ENCODE results near the gene GABPB2.
A peak's percentile ranks its signal among the peaks of the same experiment; 100 is the strongest.
"Not testable (repeated sequence)": the region's sequence is repeated elsewhere in the genome, so short reads cannot be mapped to it uniquely, and the experiment has no call there.

Gene GABPB2

GRCh38 chr1:151060007-151060656 lies 10.4 kb upstream of the GABPB2 start, which contains the start of gene MLLT11:
TSS of gene MLLT11 (plus strand) at chr1:151060397. CDS start at chr1:151067225, 6,828 bp downstream.
- DNase-seq (ENCODE audit: low read depth, low spot score), result peak; percentile 81

- DNase-seq (ENCODE audit: low read depth, low spot score), result peak; percentile 51
These were observed 9.7 kb upstream of the GABPB2 start for GRCh38 chr1:151060657-151061421.

- DNase-seq (ENCODE audit: low read depth, low spot score), result no peak
These were observed 8.9 kb upstream of the GABPB2 start for GRCh38 chr1:151061704-151062103.

- peak; percentile 80 for DNase-seq (ENCODE audit: low read depth, low spot score)
These were observed 7.7 kb upstream of the GABPB2 start for GRCh38 chr1:151062741-151063371.

GRCh38 chr1:151065089-151065645 lies 5.4 kb upstream of the GABPB2 start:
- DNase-seq (ENCODE audit: low read depth, low spot score), result no peak

- no peak for DNase-seq (ENCODE audit: low read depth, low spot score)
These were observed 3.4 kb upstream of the GABPB2 start for GRCh38 chr1:151067185-151067584.

GRCh38 chr1:151069103-151069486 lies 1.5 kb upstream of the GABPB2 start:
- DNase-seq (ENCODE audit: low read depth, low spot score), result no peak

GRCh38 chr1:151072224-151072623 lies 1.7 kb downstream of the GABPB2 start:
- no peak for DNase-seq (ENCODE audit: low read depth, low spot score)

GRCh38 chr1:151085953-151086559 lies 15.5 kb downstream of the GABPB2 start:
- no peak for DNase-seq (ENCODE audit: low read depth, low spot score)

GRCh38 chr1:151097426-151097825 lies 26.9 kb downstream of the GABPB2 start:
- not testable (repeated sequence) for DNase-seq (ENCODE audit: low read depth, low spot score)

GRCh38 chr1:151098126-151098525 lies 27.6 kb downstream of the GABPB2 start:
- DNase-seq (ENCODE audit: low read depth, low spot score), result no peak

- no peak for DNase-seq (ENCODE audit: low read depth, low spot score)
These were observed 34.1 kb downstream of the GABPB2 start for GRCh38 chr1:151104630-151105029.

- DNase-seq (ENCODE audit: low read depth, low spot score), result peak; percentile 13
These were observed 36.3 kb downstream of the GABPB2 start for GRCh38 chr1:151106894-151107293.

GRCh38 chr1:151108331-151108730 lies 37.8 kb downstream of the GABPB2 start:
- no peak for DNase-seq (ENCODE audit: low read depth, low spot score)

- no peak for DNase-seq (ENCODE audit: low read depth, low spot score)
These were observed 43.3 kb downstream of the GABPB2 start for GRCh38 chr1:151113877-151114276.

GRCh38 chr1:151124763-151125403 lies 54.3 kb downstream of the GABPB2 start:
- no peak for DNase-seq (ENCODE audit: low read depth, low spot score)

- DNase-seq (ENCODE audit: low read depth, low spot score), result no peak
These were observed 58.2 kb downstream of the GABPB2 start for GRCh38 chr1:151128800-151129199.

- peak; percentile 93 for DNase-seq (ENCODE audit: low read depth, low spot score)
These were observed 60.5 kb downstream of the GABPB2 start for GRCh38 chr1:151130987-151131586.

GRCh38 chr1:151131701-151132334 lies 61.3 kb downstream of the GABPB2 start:
- DNase-seq (ENCODE audit: low read depth, low spot score), result peak; percentile 51

GRCh38 chr1:151132335-151133017 lies 61.9 kb downstream of the GABPB2 start:
- DNase-seq (ENCODE audit: low read depth, low spot score), result no peak
